Lower leg skin (tissue), 3 donors: ENCODE results near the gene CHM.

Experiments
- CTCF ChIP-seq, 3 donors: fragments of 450-650 bp; IDR thresholded peaks; one replicate each; pipeline ENCODE4 v1.5.1; 2016; ENCODE audit warnings: antibody characterized with exemption in 3 of 3, mild to moderate bottlenecking in 3 of 3, moderate library complexity in 2 of 3
- POLR2A ChIP-seq, 2 donors: fragments of 450-650 bp; IDR thresholded peaks; one replicate each; pipeline ENCODE4 v1.6.1; 2016 to 2017; ENCODE audit warnings: antibody characterized with exemption in 2 of 2, mild to moderate bottlenecking in 1 of 2, moderate library complexity in 1 of 2

GRCh38 chrX:85998954-85999353 lies 48.4 kb downstream of the CHM start:
- TF ChIP-seq CTCF (IDR thresholded peaks at IDR 0.05): no peak
- TF ChIP-seq POLR2A (IDR thresholded peaks at IDR 0.05): no peak
